Thymus (tissue), 11 donors: ENCODE measurements around the gene MORC1. TPM values are rescaled to one million over a fixed set of nuclear protein-coding genes. Genes with fewer than 3 reads are reported as not detected.

Experiments used
- DNase-seq, 9 donors: peaks; one replicate each; pipeline ENCODE4 v3.0.0-alpha.2; 2013; ENCODE audit warnings: low spot score in 9 of 9, low read depth in 6 of 9, missing footprints in 1 of 9
- H3K27ac ChIP-seq, 2 donors: one replicate each; pipeline ENCODE4 v1.5.1; 2013; ENCODE audit warnings: control low read depth in 1 of 2, low read depth in 1 of 2, low read length in 1 of 2, mild to moderate bottlenecking in 1 of 2, moderate library complexity in 1 of 2
- H3K27me3 ChIP-seq, 2 donors: one replicate each; pipeline ENCODE4 v1.5.1; 2013; ENCODE audit warnings: low read length in 1 of 2; ENCODE audit not compliant: control insufficient read depth in 2 of 2, insufficient read depth in 1 of 2
- H3K36me3 ChIP-seq, 2 donors: one replicate each; pipeline ENCODE4 v1.5.1; 2013; ENCODE audit warnings: low read length in 1 of 2, mild to moderate bottlenecking in 1 of 2, moderate library complexity in 1 of 2; ENCODE audit not compliant: control insufficient read depth in 2 of 2, insufficient read depth in 2 of 2
- H3K4me1 ChIP-seq, 2 donors: one replicate each; pipeline ENCODE4 v1.5.1; 2013; ENCODE audit warnings: low read length in 2 of 2; ENCODE audit not compliant: control insufficient read depth in 2 of 2, insufficient read depth in 2 of 2
- H3K4me3 ChIP-seq, 2 donors: one replicate each; pipeline ENCODE4 v1.5.1; 2013; ENCODE audit warnings: low read length in 2 of 2, control low read depth in 1 of 2, mild to moderate bottlenecking in 1 of 2
- H3K9me3 ChIP-seq, 2 donors: one replicate each; pipeline ENCODE4 v1.5.1; 2013; ENCODE audit warnings: low read length in 1 of 2, mild to moderate bottlenecking in 1 of 2; ENCODE audit not compliant: control insufficient read depth in 2 of 2, insufficient read depth in 1 of 2
- WGBS: extraction: QIAGEN DNeasy Blood & Tissue Kit; methylation state at CpG from one replicate; pipeline ENCODE4 v1.1.7; 2013; 5-methylcytosine and 5-hydroxymethylcytosine counted together
- polyA plus RNA-seq: library from polyadenylated mRNA; stranded (reverse); fragments of 200-250 nt; gene quantifications from one replicate; pipeline ENCODE4 v1.2.3, GENCODE V29; 2013
- total RNA-seq: library from RNA; stranded (reverse); fragments of 120-200 nt; gene quantifications from one replicate; pipeline ENCODE4 v1.2.4, GENCODE V29; 2013
- donor health status: healthy.

Gene MORC1
- total and polyA plus RNA-seq, 2 donors, result 0.05 to 0.27 TPM

DNA sequence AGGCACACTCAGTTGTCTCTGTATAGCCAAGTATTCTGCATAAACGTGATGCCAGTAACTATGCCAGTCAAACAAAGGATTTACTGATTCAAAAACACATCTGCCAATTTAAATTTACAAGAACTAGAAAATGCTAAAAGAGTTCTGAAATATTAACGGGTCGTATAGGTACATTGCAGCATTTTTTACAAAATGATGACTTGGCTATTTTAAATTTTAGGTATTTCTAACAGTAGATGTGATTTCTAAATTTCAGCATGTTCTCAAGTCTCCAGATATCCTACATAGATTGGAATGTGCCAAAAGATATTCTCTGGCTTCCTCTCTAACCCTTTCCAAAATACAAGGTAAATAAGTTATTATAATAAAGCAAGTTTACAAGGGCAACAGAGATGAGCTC is 60.3 kb downstream of the MORC1 start:
- Histone ChIP-seq H3K27me3 (no peaks in the 10 kb centered on the region), H3K4me3 (no peak overlapping the region), H3K36me3 (no peaks in the 10 kb centered on the region), H3K9me3 (no peaks in the 10 kb centered on the region), H3K4me1 (no peaks in the 10 kb centered on the region), H3K27ac (no peak overlapping the region)
- 96% methylated on average over 3 of the region's 3 CpGs for WGBS
- no peak for DNase-seq

DNA sequence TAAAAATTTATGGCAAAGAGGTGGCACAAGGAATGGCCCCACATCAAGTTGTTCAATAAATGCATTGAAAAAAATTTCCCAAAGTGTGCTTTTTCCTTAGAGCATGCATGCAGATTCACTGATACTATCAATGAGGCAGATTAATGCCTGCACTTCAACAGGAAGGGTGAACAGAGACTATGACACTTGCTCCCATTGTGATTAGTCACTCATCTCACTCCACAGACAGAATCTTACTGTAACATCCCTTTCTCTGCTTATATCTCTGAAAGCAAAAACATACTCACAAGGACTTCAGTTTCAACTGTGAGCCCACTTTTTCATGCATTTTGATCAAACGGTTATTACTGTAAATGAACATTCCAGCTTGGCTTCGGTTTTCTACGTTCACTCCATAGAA is 60.9 kb downstream of the MORC1 start:
- Histone ChIP-seq H3K27me3 (no peaks in the 10 kb centered on the region), H3K27ac (no peak overlapping the region), H3K9me3 (no peaks in the 10 kb centered on the region), H3K36me3 (no peaks in the 10 kb centered on the region), H3K4me3 (no peak overlapping the region), H3K4me1 (no peaks in the 10 kb centered on the region)
- DNase-seq, result no peak
- 97% methylated on average over 3 of the region's 3 CpGs for WGBS

DNA sequence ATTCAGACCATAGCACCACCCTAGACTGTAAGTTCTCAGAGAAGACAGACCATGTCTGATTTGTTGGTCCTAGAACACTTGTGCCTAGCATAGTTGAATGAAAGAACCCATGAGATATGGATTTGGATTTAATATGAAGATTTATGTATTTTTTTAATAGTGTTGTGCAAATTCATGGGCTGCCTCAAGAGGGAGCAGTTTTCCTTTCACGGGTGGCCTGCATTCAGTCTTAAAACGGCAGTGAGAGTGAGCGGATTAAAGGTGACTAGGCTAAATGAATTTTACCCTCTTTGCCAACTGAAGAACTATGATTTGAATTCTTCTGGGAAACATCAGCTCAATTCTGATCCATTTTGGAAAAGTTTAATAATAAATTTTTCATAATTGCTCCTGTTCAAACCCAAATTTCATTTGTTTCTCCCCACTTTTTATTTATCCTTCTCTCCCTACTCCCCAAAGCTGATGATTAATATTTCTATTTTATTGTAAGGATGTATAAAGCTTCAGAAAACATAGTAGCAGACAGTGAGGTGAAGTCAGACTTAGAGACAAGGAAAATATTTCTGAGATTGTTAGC is 67.3 kb downstream of the MORC1 start:
- Histone ChIP-seq H3K4me3 (no peak overlapping the region), H3K36me3 (no peaks in the 10 kb centered on the region), H3K27ac (no peak overlapping the region), H3K27me3 (no peaks in the 10 kb centered on the region), H3K4me1 (no peaks in the 10 kb centered on the region), H3K9me3 (no peaks in the 10 kb centered on the region)
- peak in 6 of 9 donors; percentile 12 to 42 (median 20) for DNase-seq
- WGBS, result 39% methylated on average over 3 of the region's 3 CpGs

DNA sequence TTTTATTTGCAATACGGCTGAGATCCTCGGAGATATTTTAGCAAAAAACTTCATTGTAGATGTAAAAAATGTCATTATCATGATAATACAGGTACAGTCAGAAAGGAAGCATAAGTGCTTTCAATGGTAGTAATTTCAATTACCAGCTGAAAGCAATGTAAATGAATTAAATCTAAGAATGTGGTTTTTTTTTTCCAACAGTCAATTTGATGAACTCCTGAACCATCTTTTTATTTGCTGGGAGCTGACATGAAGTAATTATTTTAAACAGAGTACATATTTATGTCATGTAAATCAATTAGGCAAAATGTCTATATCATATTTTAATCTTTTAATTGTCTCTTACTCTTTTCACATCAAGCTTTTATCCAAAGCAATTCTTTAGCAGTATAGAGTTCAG is 70.6 kb downstream of the MORC1 start:
- Histone ChIP-seq H3K27me3 (no peaks in the 10 kb centered on the region), H3K36me3 (no peaks in the 10 kb centered on the region), H3K4me1 (no peaks in the 10 kb centered on the region), H3K4me3 (no peak overlapping the region), H3K27ac (no peak overlapping the region), H3K9me3 (no peaks in the 10 kb centered on the region)
- 98% methylated on average over 2 of the region's 2 CpGs for WGBS
- no peak for DNase-seq

DNA sequence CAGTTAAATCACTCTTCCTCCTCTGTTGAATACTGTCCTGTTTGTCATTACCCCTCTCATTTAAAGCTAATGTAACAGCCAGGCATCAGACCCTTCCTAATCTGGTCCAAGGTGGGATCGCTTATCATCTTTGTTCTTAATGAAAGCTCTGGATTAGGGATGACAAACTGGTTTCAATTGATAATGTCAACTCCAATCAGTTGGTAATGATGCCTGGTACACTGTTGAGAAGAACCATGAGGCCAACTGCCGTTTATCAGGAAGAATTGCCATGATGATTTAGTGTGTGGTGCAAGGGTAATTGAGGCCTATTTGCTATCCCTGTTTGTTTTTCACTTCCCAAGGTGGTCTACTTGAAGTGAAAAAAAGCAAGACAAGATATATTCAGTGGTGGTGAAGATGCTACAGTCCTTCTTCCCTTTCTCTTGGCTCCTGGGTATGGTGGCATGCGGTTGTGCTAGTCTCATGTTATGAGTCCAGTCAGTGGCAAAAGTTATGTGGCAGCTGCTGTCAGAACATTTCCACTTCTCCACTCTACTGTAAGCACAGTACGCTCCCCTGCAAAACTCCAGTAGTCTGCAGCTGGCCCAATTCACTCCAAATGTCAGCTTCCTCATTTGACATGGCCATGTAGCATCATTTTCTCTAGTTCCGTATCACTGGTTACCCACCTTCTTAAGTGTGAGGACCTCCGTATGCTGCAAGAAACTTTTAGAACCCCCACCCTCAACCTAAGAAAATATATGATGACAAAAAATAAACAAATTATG is 72.5 kb downstream of the MORC1 start:
- Histone ChIP-seq H3K4me3 (no peak overlapping the region), H3K27ac (no peak overlapping the region), H3K27me3 (no peaks in the 10 kb centered on the region), H3K9me3 (no peaks in the 10 kb centered on the region), H3K36me3 (no peaks in the 10 kb centered on the region), H3K4me1 (no peaks in the 10 kb centered on the region)
- 98% methylated on average over 6 of the region's 6 CpGs for WGBS
- DNase-seq, result no peak

DNA sequence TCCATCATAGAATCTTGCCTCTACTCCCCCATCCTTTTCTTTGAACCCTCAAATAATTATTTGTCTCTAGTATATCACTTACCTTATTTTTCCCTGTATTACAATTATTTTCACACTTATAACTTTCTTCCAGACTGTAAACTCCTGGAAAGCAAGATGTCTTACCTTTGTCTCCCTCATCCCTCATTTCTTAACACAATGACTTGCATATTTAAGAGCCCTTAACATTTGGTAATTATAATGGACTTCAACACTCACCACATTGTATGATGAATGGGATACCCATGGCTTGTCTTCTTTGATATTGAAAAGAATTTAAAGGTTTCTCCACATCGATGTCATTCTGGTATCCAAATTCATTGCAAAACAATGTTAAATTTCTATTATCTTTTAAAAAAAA is 82.9 kb downstream of the MORC1 start:
- no peak overlapping the region for H3K27ac ChIP-seq
- WGBS, result 96% methylated on average over 1 of the region's 1 CpG

DNA sequence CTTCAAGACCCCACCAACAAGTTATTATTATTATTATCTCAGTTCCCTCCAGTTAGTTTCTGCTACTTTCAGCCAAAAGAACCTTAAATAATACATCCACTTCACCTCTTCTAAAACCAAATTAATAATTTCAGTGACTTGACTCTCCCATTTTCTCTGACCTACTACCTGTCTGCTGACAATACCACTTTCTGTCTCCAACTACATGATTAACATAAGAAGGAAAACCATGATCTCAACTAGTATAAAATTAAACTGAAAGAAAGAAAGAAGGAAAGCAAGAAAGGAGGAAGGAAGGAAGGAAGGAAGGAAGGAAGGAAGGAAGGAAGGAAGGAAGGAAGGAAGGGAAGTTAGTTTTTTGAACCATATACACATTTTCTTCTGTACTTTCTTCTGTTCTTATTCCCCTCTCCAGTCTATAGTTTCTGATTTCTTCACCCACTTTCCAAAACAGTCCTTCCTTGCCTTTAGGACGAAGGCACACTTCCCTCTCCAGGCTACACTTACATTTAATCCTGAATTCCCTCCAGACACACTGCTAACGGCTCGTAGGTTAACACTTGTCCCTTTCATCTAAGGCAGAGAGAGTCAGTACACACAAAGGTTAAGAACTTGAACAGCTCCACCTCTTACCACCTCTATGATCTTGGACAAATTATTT is 84.8 kb downstream of the MORC1 start:
- WGBS, result 95% methylated on average over 3 of the region's 3 CpGs

More for the DNA sequence above, 82.9 kb downstream of the MORC1 start:
- Histone ChIP-seq H3K4me1 (no peaks in the 10 kb centered on the region), H3K36me3 (no peaks in the 10 kb centered on the region), H3K27me3 (no peaks in the 10 kb centered on the region), H3K4me3 (no peak overlapping the region), H3K9me3 (no peaks in the 10 kb centered on the region)
- DNase-seq, result no peak

DNA sequence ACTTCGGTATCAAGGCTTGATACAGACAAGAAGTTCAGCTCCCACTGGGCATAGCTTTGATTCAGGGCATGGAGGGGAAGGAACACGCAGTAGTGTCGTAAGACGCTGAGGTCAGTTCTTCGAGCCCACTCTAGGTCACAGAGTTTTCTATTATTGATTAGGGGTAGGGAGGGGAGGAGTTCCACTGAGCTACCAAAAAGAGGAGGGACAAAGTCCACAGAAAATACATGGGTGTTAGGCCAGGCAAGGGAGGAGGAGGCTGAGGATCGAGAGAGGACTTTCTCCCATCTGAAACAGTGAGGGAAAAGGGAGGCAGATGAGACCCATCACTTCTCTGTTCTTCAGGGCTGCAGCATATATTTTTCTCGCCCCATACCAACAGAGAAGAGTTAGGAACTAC is 89.2 kb downstream of the MORC1 start:
- no peak for DNase-seq
- Histone ChIP-seq H3K4me3 (no peak overlapping the region), H3K9me3 (no peaks in the 10 kb centered on the region), H3K27ac (no peak overlapping the region), H3K27me3 (no peaks in the 10 kb centered on the region), H3K4me1 (no peaks in the 10 kb centered on the region), H3K36me3 (no peaks in the 10 kb centered on the region)
- 97% methylated on average over 7 of the region's 7 CpGs for WGBS

More for the DNA sequence above, 84.8 kb downstream of the MORC1 start:
- H3K27ac ChIP-seq, result no peak overlapping the region
- DNase-seq, result no peak
- H3K4me1 ChIP-seq, result no peaks in the 10 kb centered on the region
- no peaks in the 10 kb centered on the region for H3K9me3 ChIP-seq
- H3K27me3 ChIP-seq, result no peaks in the 10 kb centered on the region
- no peak overlapping the region for H3K4me3 ChIP-seq
- H3K36me3 ChIP-seq, result no peaks in the 10 kb centered on the region

DNA sequence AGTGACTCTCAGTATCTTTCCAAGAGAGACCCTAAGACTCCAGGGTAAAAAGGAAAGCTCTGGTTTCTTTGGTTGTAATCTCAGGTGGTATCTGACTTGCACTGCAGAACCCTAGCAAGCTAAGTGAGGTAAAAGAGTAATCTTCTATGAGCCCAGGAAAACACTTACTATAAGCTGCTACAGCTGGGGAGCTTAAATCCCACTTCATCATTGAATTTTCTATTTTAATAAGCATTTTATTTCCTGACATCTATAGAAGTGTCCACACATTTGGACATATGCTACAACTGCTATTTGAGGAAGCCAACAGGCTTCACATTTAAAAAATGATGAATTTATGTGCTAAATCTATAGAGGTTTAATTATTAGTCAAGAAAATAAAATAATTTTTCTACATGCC is 91.1 kb downstream of the MORC1 start:
- DNase-seq, result no peak
- Histone ChIP-seq H3K9me3 (no peaks in the 10 kb centered on the region), H3K4me1 (no peaks in the 10 kb centered on the region), H3K4me3 (no peak overlapping the region), H3K27me3 (no peaks in the 10 kb centered on the region), H3K27ac (no peak overlapping the region), H3K36me3 (no peaks in the 10 kb centered on the region)
